Measurements from ENCODE around the gene DPYSL5. TPM values are rescaled to one million over a fixed set of nuclear protein-coding genes. Genes with fewer than 3 reads are reported as not detected.
A peak's percentile ranks its signal among the peaks of the same experiment; 100 is the strongest.
"Not testable (repeated sequence)": the region's sequence is repeated elsewhere in the genome, so short reads cannot be mapped to it uniquely, and the experiment has no call there.

DPYSL5 gene, protein sequence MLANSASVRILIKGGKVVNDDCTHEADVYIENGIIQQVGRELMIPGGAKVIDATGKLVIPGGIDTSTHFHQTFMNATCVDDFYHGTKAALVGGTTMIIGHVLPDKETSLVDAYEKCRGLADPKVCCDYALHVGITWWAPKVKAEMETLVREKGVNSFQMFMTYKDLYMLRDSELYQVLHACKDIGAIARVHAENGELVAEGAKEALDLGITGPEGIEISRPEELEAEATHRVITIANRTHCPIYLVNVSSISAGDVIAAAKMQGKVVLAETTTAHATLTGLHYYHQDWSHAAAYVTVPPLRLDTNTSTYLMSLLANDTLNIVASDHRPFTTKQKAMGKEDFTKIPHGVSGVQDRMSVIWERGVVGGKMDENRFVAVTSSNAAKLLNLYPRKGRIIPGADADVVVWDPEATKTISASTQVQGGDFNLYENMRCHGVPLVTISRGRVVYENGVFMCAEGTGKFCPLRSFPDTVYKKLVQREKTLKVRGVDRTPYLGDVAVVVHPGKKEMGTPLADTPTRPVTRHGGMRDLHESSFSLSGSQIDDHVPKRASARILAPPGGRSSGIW
- not detected for total RNA-seq

GRCh38 chr2:26847655-26848335, at the start of gene DPYSL5:
DPYSL5 (plus strand) TSS chr2:26848132; CDS start chr2:26898500, 50,368 bp downstream.
- Mint-ChIP-seq H3K4me1 (no peaks in the 10 kb centered on the region), H3K27me3 (peaks cover 39% of the 10 kb centered on the region), H3K27ac (no peak within 1 kb of the TSS), H3K4me3 (peak within 1 kb of the TSS; percentile 59), H3K36me3 (ENCODE audit: low read depth) (no peaks in the 10 kb centered on the region), H3K9me3 (no peaks in the 10 kb centered on the region)
- ATAC-seq (replicated peaks) = no peak

GRCh38 chr2:26801328-26801727, 46.6 kb upstream of the DPYSL5 start:
- ATAC-seq (replicated peaks) = no peak
- no peak overlapping the region for H3K4me3 Mint-ChIP-seq
- H3K36me3 Mint-ChIP-seq (ENCODE audit: low read depth) = no peaks in the 10 kb centered on the region
- no peak overlapping the region for H3K27ac Mint-ChIP-seq
- no peaks in the 10 kb centered on the region for H3K4me1 Mint-ChIP-seq
- H3K27me3 Mint-ChIP-seq = no peaks in the 10 kb centered on the region
- H3K9me3 Mint-ChIP-seq = no peaks in the 10 kb centered on the region

DNA sequence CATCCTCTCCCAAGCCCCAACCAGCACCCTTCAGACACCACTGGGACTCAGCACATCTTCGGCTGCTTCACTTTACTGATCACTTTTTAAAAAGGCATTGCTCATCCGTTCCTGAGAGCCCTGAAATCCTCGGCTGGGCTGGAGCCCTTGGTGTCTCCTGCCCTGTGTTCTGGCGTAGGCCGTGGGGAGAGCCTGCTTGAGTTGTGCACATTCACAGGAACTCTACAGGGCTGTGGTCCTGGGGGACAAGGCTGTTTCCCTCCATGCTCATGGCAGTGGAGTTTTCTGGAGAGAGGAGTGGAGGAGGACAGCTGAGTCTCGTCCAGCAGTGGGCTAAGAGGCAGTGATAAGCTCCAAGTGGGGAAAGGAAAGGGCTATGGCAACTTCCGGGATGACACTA, 46.1 kb upstream of the DPYSL5 start:
- no peaks in the 10 kb centered on the region for H3K36me3 Mint-ChIP-seq (ENCODE audit: low read depth)
- no peak overlapping the region for H3K4me3 Mint-ChIP-seq
- no peak for ATAC-seq (replicated peaks)
- no peaks in the 10 kb centered on the region for H3K4me1 Mint-ChIP-seq
- H3K9me3 Mint-ChIP-seq = no peaks in the 10 kb centered on the region
- no peaks in the 10 kb centered on the region for H3K27me3 Mint-ChIP-seq
- H3K27ac Mint-ChIP-seq = no peak overlapping the region

DNA sequence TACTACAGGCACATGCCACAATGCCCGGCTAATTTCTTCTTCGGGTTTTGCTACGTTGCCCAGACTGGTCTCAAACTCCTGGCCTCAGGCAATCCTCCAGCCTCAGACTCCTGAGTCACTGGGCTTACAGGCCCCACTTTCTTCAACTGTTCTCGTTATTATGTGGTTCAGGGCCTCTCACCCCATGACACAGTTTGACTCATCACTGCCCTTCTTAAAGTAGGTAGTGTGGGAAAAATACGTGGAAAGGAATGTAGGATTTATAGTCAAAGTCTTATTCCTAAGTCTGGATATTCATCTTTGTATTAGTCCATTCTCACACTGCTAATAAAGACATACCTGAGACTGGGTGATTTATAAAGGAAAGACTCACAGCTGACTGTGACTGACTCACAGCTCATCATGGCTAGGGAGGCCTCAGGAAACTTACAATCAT, 42.7 kb upstream of the DPYSL5 start:
- H3K27ac Mint-ChIP-seq = peak overlapping the region; percentile 56
- no peaks in the 10 kb centered on the region for H3K27me3 Mint-ChIP-seq
- no peak overlapping the region for H3K4me3 Mint-ChIP-seq
- no peaks in the 10 kb centered on the region for H3K9me3 Mint-ChIP-seq
- no peaks in the 10 kb centered on the region for H3K36me3 Mint-ChIP-seq (ENCODE audit: low read depth)
- peaks cover 4% of the 10 kb centered on the region for H3K4me1 Mint-ChIP-seq
- ATAC-seq (replicated peaks) = peak; percentile 69

- peaks cover 6% of the 10 kb centered on the region for H3K4me1 Mint-ChIP-seq
- H3K27ac Mint-ChIP-seq = peak overlapping the region; percentile 43
- no peak for ATAC-seq (replicated peaks)
- H3K9me3 Mint-ChIP-seq = no peaks in the 10 kb centered on the region
- H3K27me3 Mint-ChIP-seq = peaks cover 5% of the 10 kb centered on the region
- no peaks in the 10 kb centered on the region for H3K36me3 Mint-ChIP-seq (ENCODE audit: low read depth)
- H3K4me3 Mint-ChIP-seq = no peak overlapping the region
These were observed 40.0 kb upstream of the DPYSL5 start for GRCh38 chr2:26807788-26808460.

GRCh38 chr2:26809211-26809610, 38.7 kb upstream of the DPYSL5 start:
- Mint-ChIP-seq H3K4me1 (peaks cover 6% of the 10 kb centered on the region), H3K4me3 (no peak overlapping the region), H3K27me3 (peaks cover 9% of the 10 kb centered on the region), H3K36me3 (ENCODE audit: low read depth) (no peaks in the 10 kb centered on the region), H3K27ac (no peak overlapping the region), H3K9me3 (no peaks in the 10 kb centered on the region)
- ATAC-seq (replicated peaks) = no peak

GRCh38 chr2:26809876-26810577, 37.9 kb upstream of the DPYSL5 start:
- H3K27me3 Mint-ChIP-seq = peaks cover 12% of the 10 kb centered on the region
- no peaks in the 10 kb centered on the region for H3K36me3 Mint-ChIP-seq (ENCODE audit: low read depth)
- H3K27ac Mint-ChIP-seq = no peak overlapping the region
- no peaks in the 10 kb centered on the region for H3K9me3 Mint-ChIP-seq
- peaks cover 6% of the 10 kb centered on the region for H3K4me1 Mint-ChIP-seq
- no peak for ATAC-seq (replicated peaks)
- no peak overlapping the region for H3K4me3 Mint-ChIP-seq

GRCh38 chr2:26811261-26811660, 36.7 kb upstream of the DPYSL5 start:
- H3K9me3 Mint-ChIP-seq = no peaks in the 10 kb centered on the region
- no peak overlapping the region for H3K4me3 Mint-ChIP-seq
- ATAC-seq (replicated peaks) = no peak
- H3K27ac Mint-ChIP-seq = no peak overlapping the region
- peaks cover 16% of the 10 kb centered on the region for H3K27me3 Mint-ChIP-seq
- peaks cover 6% of the 10 kb centered on the region for H3K4me1 Mint-ChIP-seq
- H3K36me3 Mint-ChIP-seq (ENCODE audit: low read depth) = no peaks in the 10 kb centered on the region

DNA sequence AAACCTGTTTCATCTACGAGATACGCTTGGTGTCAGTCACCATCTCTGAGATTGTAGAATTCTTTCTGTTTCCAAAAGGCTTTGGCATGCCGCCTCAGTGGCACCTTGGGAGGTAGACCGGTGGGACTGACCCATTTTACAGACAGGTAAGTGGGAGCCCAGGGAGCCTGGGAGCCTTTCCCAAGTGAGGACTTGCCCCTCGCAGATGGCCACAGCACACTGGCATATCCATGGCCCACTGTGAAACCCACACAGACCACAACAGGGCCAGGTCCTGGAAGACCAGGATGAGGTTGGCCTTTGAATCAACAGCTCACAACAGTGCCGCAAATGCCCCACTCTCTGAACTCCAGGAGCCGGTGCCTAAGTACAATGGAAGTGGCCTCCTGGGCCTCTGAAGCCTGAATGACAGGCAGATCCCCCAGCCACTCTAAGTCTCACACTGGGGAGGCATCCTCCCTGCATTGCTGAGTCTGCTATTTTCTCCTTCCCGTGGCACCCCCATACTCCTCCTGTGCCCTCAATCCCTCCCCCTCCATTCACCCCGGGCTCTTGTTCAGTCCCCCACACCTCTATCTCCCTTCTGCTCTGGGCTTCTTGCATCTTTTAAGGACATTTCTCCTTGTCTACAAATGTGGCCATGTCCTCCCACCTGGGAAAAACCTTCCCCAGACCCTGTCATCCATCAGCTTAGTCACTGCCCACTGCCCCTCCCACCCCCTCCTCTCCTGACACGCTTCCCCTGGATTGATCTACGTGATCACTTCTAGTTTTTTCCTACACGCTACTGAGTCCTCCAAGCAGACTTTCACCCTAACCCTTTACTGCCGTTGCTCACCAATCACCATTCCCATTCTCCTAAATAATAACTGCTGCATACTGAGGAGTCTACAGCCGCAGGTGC, 35.9 kb upstream of the DPYSL5 start:
- no peak for ATAC-seq (replicated peaks)
- no peaks in the 10 kb centered on the region for H3K36me3 Mint-ChIP-seq (ENCODE audit: low read depth)
- H3K27me3 Mint-ChIP-seq = peaks cover 24% of the 10 kb centered on the region
- H3K27ac Mint-ChIP-seq = no peak overlapping the region
- no peak overlapping the region for H3K4me3 Mint-ChIP-seq
- H3K9me3 Mint-ChIP-seq = no peaks in the 10 kb centered on the region
- peaks cover 6% of the 10 kb centered on the region for H3K4me1 Mint-ChIP-seq

GRCh38 chr2:26812731-26813130, 35.2 kb upstream of the DPYSL5 start:
- no peaks in the 10 kb centered on the region for H3K36me3 Mint-ChIP-seq (ENCODE audit: low read depth)
- no peak overlapping the region for H3K4me3 Mint-ChIP-seq
- ATAC-seq (replicated peaks) = no peak
- no peak overlapping the region for H3K27ac Mint-ChIP-seq
- H3K27me3 Mint-ChIP-seq = peaks cover 27% of the 10 kb centered on the region
- H3K4me1 Mint-ChIP-seq = peaks cover 6% of the 10 kb centered on the region
- no peaks in the 10 kb centered on the region for H3K9me3 Mint-ChIP-seq

DNA sequence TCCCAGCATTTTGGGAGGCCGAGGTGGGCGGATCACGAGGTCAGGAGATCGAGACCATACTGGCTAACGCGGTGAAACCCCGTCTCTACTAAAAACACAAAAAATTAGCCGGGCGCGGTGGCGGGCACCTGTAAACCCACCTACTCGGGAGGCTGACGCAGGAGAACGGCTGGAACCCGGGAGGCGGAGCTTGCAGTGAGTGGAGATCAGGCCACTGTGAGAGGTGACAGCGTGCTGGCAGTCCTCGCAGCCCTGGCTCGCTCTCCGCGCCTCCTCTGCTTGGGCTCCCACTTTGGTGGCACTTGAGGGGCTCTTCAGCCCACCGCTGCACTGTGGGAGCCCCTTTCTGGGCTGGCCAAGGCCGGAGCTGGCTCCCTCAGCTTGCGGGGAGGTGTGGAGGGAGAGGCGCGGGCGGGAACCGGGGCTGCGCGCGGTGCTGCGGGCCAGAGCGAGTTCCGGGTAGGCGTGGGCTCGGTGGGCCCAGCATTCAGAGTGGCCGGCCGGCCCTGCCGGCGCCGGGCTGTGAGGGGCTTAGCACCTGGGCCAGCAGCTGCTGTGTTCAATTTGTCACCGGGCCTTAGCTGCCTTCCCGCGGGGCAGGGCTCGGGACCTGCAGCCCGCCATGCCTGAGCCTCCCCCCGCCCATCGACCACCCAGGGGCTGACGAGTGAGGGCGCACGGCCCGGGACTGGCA, 33.7 kb upstream of the DPYSL5 start:
- not testable (repeated sequence) for H3K9me3 Mint-ChIP-seq; ATAC-seq (replicated peaks); H3K36me3 Mint-ChIP-seq (ENCODE audit: low read depth); H3K4me3 Mint-ChIP-seq; H3K4me1 Mint-ChIP-seq; H3K27ac Mint-ChIP-seq
- H3K27me3 Mint-ChIP-seq = peaks cover 34% of the 10 kb centered on the region

- Mint-ChIP-seq H3K36me3 (ENCODE audit: low read depth) (no peaks in the 10 kb centered on the region), H3K4me1 (no peaks in the 10 kb centered on the region), H3K4me3 (no peak overlapping the region), H3K27ac (no peak overlapping the region), H3K27me3 (peaks cover 38% of the 10 kb centered on the region), H3K9me3 (no peaks in the 10 kb centered on the region)
- ATAC-seq (replicated peaks) = no peak
These were observed 31.0 kb upstream of the DPYSL5 start for GRCh38 chr2:26816893-26817292.

DNA sequence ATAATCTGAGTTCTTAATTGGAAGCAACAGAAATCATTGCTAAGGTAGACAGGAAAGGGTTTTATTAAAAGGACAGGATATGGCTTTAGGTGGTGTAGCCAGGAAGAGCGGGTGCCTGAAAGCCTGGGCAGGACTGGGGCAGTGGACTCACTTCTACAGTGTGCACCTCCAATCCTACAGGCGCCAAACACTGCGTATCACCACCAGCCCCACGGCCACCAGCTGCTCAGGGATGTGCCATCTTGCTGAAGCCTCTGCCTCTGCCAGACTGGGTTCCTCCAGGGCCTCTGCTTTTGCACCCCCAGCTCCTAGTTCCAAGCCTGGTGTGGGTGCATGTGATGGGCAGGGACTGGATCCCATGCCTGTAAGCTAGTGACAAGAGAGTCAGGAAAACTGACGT, 29.7 kb upstream of the DPYSL5 start:
- ATAC-seq (replicated peaks) = no peak
- Mint-ChIP-seq H3K27ac (no peak overlapping the region), H3K27me3 (peaks cover 32% of the 10 kb centered on the region), H3K4me3 (no peak overlapping the region), H3K9me3 (no peaks in the 10 kb centered on the region), H3K36me3 (ENCODE audit: low read depth) (no peaks in the 10 kb centered on the region), H3K4me1 (no peaks in the 10 kb centered on the region)
